Neutrophil (primary cell): Measurements from ENCODE around the gene DOCK3.

Experiments
- H3K27ac ChIP-seq: fragments of 200-600 bp; sonication (generic); 2 replicates; pipeline ENCODE4 v1.5.1; 2016; ENCODE audit warnings: mild to moderate bottlenecking, moderate library complexity
- H3K27me3 ChIP-seq: fragments of 200-600 bp; sonication (generic); 2 replicates; pipeline ENCODE4 v1.6.0; 2016; ENCODE audit warnings: mild to moderate bottlenecking
- H3K36me3 ChIP-seq: fragments of 200-600 bp; sonication (generic); 2 replicates; pipeline ENCODE4 v1.5.1; 2017
- H3K4me1 ChIP-seq, 2 experiments: fragments of 200-600 bp in 1 of 2; sonication (generic) in 1 of 2; 1 replicate in 1 of 2; 2 replicates in 1 of 2; pipeline versions ENCODE4 v1.5.1 to v1.6.1; 2013 to 2016; ENCODE audit warnings: low read depth in 1 of 2, low read length in 1 of 2, mild to moderate bottlenecking in 1 of 2, moderate library complexity in 1 of 2; ENCODE audit not compliant: control insufficient read depth in 1 of 2, insufficient read depth in 1 of 2
- H3K4me3 ChIP-seq, 2 experiments: fragments of 200-600 bp in 1 of 2; sonication (generic) in 1 of 2; 1 replicate in 1 of 2; 2 replicates in 1 of 2; pipeline ENCODE4 v1.5.1; 2013 to 2016; ENCODE audit warnings: low read depth in 1 of 2, low read length in 1 of 2, mild to moderate bottlenecking in 1 of 2, moderate library complexity in 1 of 2
- H3K9me3 ChIP-seq: fragments of 200-600 bp; sonication (generic); 2 replicates; pipeline ENCODE4 v1.5.1; 2016
- TF ChIP-seq, protein P1 (sequence below): fragments of 200-600 bp; sonication (generic); IDR thresholded peaks from 2 replicates; pipeline ENCODE4 v1.5.1; 2016; ENCODE audit warnings: antibody characterized with exemption

The DOCK3 gene

DNA sequence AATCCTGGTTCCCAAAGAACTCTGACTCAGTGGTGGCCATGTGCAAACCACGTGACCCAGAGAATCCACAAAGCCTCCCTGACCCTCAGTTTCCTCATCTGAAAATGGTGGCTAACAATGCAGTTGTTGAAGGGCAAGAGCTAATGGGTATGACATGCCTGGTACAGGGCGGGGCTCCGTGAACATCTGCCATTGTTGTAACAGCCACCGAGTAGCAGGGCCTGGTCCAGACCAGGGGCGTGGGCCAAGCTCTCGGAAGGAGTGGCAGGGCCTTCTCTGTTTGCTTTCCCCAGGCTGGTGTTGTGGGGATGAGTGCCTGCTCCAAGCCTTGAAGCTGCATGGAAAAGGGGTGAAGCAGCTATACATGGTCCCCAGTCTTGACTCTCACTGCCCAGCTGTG is 44.3 kb upstream of the DOCK3 start:
- Histone ChIP-seq H3K27me3 (no peaks in the 10 kb centered on the region), H3K4me3 (no peak overlapping the region), H3K9me3 (no peaks in the 10 kb centered on the region), H3K36me3 (peaks cover 12% of the 10 kb centered on the region), H3K27ac (peak overlapping the region; percentile 87), H3K4me1 (peaks cover 93 to 96% of the 10 kb centered on the region in 2 experiments)
- TF ChIP-seq, protein P1, sequence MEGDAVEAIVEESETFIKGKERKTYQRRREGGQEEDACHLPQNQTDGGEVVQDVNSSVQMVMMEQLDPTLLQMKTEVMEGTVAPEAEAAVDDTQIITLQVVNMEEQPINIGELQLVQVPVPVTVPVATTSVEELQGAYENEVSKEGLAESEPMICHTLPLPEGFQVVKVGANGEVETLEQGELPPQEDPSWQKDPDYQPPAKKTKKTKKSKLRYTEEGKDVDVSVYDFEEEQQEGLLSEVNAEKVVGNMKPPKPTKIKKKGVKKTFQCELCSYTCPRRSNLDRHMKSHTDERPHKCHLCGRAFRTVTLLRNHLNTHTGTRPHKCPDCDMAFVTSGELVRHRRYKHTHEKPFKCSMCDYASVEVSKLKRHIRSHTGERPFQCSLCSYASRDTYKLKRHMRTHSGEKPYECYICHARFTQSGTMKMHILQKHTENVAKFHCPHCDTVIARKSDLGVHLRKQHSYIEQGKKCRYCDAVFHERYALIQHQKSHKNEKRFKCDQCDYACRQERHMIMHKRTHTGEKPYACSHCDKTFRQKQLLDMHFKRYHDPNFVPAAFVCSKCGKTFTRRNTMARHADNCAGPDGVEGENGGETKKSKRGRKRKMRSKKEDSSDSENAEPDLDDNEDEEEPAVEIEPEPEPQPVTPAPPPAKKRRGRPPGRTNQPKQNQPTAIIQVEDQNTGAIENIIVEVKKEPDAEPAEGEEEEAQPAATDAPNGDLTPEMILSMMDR, result no peak

DNA sequence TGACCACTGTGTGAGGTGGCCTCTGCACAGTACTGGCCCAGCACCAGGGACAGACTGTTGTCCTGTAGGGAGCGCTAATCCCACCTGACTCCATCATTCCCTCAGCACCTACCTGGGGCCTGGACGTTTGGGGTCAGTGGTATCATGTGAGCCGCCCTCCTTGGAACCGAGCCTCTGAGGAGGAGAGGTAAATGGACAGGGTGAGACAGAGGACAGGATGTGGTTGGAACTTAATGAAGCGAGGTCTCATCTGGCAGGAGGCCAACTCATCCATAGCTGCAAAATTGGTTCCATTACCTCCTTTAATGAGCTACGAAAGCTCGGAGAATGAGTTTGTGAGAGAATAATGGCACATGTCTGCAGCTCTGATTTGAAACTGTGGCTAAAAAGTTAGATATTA is 43.9 kb upstream of the DOCK3 start:
- Histone ChIP-seq H3K4me1 (peaks cover 88 to 91% of the 10 kb centered on the region in 2 experiments), H3K27ac (peak overlapping the region; percentile 87), H3K36me3 (peaks cover 12% of the 10 kb centered on the region), H3K4me3 (no peak overlapping the region), H3K9me3 (no peaks in the 10 kb centered on the region), H3K27me3 (no peaks in the 10 kb centered on the region)
- TF ChIP-seq, protein P1, result no peak

DNA sequence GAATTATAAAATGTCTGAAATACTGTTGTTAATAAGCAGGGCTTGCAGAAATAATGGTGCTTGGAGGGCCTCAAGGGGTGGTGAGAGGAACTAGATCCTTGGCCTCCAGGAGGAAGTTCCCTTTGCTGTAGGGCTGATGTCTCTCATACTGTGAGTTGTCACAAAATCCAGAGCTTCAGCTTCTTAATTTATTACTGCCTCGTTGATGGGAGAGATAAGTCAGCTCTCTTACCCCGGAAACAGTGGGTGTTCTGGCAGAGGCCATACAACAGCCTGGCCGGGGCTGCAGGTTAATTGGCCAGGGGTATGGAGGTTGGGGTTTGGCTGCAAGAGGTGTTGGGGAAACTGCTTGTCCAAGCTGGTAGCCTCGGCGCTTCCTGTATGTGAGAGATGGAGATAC is 42.3 kb upstream of the DOCK3 start:
- Histone ChIP-seq H3K36me3 (peaks cover 12% of the 10 kb centered on the region), H3K27me3 (no peaks in the 10 kb centered on the region), H3K27ac (peak overlapping the region; percentile 87), H3K9me3 (no peaks in the 10 kb centered on the region), H3K4me3 (peak overlapping the region; percentile 13 to 23), H3K4me1 (peaks cover 84 to 88% of the 10 kb centered on the region in 2 experiments)
- TF ChIP-seq, protein P1, result peak; percentile 32

DNA sequence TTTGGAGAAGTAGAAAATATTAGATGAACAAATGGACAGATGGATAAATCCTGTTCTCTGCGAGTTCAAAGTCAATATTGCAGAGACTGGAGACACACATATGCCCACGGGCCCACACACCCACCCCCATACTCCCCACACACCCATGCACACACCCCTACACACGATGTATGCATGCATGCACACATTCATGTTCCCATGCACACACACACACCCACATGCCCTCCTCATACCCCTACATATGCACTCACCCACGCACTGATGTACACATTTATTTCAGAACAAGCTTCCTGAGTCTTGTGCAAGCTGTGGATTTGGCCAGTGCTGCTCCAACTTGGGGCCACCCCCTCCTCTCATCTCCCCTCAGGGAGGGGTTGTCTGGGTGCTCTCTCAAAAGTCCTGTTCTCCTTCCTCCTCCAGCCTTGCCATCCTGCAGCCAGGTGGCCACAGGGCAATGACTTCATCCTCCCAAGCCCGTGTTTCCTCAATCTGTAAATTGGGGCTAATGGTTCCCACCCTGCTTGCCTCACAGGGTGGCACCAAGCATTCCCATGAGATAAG is 41.4 kb upstream of the DOCK3 start:
- TF ChIP-seq, protein P1, result no peak
- H3K4me3 ChIP-seq, result peak overlapping the region in 1 of 2 experiments; percentile 23
- peak overlapping the region; percentile 87 for H3K27ac ChIP-seq
- peaks cover 6% of the 10 kb centered on the region for H3K36me3 ChIP-seq
- no peaks in the 10 kb centered on the region for H3K27me3 ChIP-seq
- peaks cover 84 to 87% of the 10 kb centered on the region in 2 experiments for H3K4me1 ChIP-seq
- no peaks in the 10 kb centered on the region for H3K9me3 ChIP-seq

DNA sequence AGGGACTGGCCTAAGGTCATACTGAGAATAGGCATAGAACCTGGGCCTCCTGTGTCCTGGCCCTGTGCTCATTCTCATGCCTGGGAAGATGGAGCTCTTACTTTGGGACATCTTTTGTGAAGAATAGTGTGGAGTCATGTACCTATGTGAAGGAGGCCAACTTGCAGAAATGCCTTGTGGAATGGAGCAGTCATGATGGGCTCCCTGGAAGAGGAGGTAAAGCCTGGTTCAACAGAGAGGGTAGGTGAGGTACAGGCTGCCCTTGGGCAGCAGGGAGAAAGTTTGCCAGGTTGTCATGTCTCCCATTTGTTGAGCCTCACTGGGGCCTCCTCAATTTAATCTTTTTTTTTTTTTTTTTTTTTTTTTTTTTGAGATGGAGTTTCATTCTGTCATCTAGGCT is 39.7 kb upstream of the DOCK3 start:
- peaks cover 71 to 78% of the 10 kb centered on the region in 2 experiments for H3K4me1 ChIP-seq
- TF ChIP-seq, protein P1, result no peak
- peaks cover 23% of the 10 kb centered on the region for H3K36me3 ChIP-seq

More for the DNA sequence above, 39.7 kb upstream of the DOCK3 start:
- no peak overlapping the region for H3K4me3 ChIP-seq
- peak overlapping the region; percentile 60 for H3K27ac ChIP-seq
- H3K9me3 ChIP-seq, result no peaks in the 10 kb centered on the region
- no peaks in the 10 kb centered on the region for H3K27me3 ChIP-seq
